Esophagus squamous epithelium (tissue), 5 donors: ENCODE measurements around the gene MDM1. TPM values are rescaled to one million over a fixed set of nuclear protein-coding genes. Genes with fewer than 3 reads are reported as not detected.

ENCODE experiments used
- DNase-seq: peaks from one replicate; lab custom pipeline; 2025; lab: John Stamatoyannopoulos, UW
- H3K27ac ChIP-seq, 4 donors: fragments of 200-600 bp; sonication (generic); one replicate each; pipeline ENCODE4 v1.5.1; 2016 to 2019; ENCODE audit warnings: mild to moderate bottlenecking in 1 of 4
- H3K27me3 ChIP-seq, 4 donors: fragments of 200-600 bp; sonication (generic); 1 replicate in 3 of 4; 2 replicates in 1 of 4; pipeline versions ENCODE4 v1.5.1 to v1.6.0; 2017 to 2021; ENCODE audit warnings: antibody characterized with exemption in 1 of 4
- H3K36me3 ChIP-seq, 3 donors: fragments of 200-600 bp; sonication (generic); one replicate each; pipeline ENCODE4 v1.5.1; 2016 to 2019
- H3K4me1 ChIP-seq, 3 donors: fragments of 200-600 bp; sonication (generic); one replicate each; pipeline ENCODE4 v1.5.1; 2017 to 2019
- H3K4me3 ChIP-seq, 4 donors: fragments of 200-600 bp; sonication (generic); 1 replicate in 3 of 4; 2 replicates in 1 of 4; pipeline ENCODE4 v1.5.1; 2016 to 2019; ENCODE audit warnings: mild to moderate bottlenecking in 2 of 4, moderate library complexity in 1 of 4
- H3K9me3 ChIP-seq, 3 donors: fragments of 200-600 bp; sonication (generic); one replicate each; pipeline ENCODE4 v1.5.1; 2016 to 2019
- POLR2A ChIP-seq, 4 donors: fragments of 450-650 bp; IDR thresholded peaks; one replicate each; pipeline ENCODE4 v1.6.1; 2017; ENCODE audit warnings: antibody characterized with exemption in 4 of 4, mild to moderate bottlenecking in 4 of 4, moderate library complexity in 3 of 4
- WGBS, 2 donors: methylation state at CpG; one replicate each; pipeline ENCODE4 v1.1.5; 2018; 5-methylcytosine and 5-hydroxymethylcytosine counted together
- intact Hi-C: fragments of 100-400 bp; cut with DNase I; formaldehyde crosslinking; loops from one replicate; pipeline ENCODE4 v1.15.0; 2022
- total RNA-seq, 4 donors: library from RNA; depleted of rRNA; stranded (reverse); fragments of >200 nt; gene quantifications; one replicate each; pipeline ENCODE4 v1.1.0, GENCODE V29; 2016
- TF ChIP-seq, protein P1 (sequence below), 6 experiments: fragments of 450-650 bp in 4 of 6; fragments of 200-600 bp in 2 of 6; sonication (generic) in 2 of 6; IDR thresholded peaks; one replicate each; pipeline ENCODE4 v1.5.1; 2016 to 2019; ENCODE audit warnings: antibody characterized with exemption in 6 of 6, mild to moderate bottlenecking in 4 of 6, moderate library complexity in 4 of 6
- donor health status: DM: yes; HTN: yes; CAD: no.

Gene MDM1
- total RNA-seq, 4 donors from 2014 or later: 8.0 to 14.1 (median 10.5) TPM

DNA sequence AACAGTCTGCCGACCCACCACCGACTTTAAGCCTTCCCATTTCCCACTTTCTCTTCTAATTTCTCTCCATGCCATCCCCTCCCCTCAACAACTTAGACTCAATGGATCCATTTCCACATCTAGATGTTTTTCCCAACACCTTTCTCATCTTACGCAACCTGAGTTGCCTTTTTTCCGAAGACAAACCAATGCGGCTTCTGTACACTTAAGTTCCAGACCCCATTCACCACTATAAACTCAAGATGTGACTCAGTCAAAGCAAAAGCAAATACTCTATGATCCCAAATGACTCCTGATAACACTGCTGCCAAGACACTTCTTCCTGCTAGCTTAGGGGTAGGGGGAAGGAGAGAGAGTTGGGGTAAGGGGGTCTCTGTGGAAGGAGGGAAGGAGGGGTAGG is 80.1 kb downstream of the MDM1 start:
- H3K4me1 ChIP-seq: no peaks in the 10 kb centered on the region
- TF ChIP-seq, protein P1, sequence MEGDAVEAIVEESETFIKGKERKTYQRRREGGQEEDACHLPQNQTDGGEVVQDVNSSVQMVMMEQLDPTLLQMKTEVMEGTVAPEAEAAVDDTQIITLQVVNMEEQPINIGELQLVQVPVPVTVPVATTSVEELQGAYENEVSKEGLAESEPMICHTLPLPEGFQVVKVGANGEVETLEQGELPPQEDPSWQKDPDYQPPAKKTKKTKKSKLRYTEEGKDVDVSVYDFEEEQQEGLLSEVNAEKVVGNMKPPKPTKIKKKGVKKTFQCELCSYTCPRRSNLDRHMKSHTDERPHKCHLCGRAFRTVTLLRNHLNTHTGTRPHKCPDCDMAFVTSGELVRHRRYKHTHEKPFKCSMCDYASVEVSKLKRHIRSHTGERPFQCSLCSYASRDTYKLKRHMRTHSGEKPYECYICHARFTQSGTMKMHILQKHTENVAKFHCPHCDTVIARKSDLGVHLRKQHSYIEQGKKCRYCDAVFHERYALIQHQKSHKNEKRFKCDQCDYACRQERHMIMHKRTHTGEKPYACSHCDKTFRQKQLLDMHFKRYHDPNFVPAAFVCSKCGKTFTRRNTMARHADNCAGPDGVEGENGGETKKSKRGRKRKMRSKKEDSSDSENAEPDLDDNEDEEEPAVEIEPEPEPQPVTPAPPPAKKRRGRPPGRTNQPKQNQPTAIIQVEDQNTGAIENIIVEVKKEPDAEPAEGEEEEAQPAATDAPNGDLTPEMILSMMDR (IDR thresholded peaks at IDR 0.05): no peak
- no peak for TF ChIP-seq POLR2A (IDR thresholded peaks at IDR 0.05)
- peaks cover 0 to 5% (median 0%) of the 10 kb centered on the region in 4 donors for H3K27me3 ChIP-seq
- no peaks in the 10 kb centered on the region for H3K9me3 ChIP-seq
- no peak overlapping the region for H3K4me3 ChIP-seq
- no peak overlapping the region for H3K27ac ChIP-seq
- DNase-seq: no peak
- no peaks in the 10 kb centered on the region for H3K36me3 ChIP-seq
- 83 to 92% methylated on average over 5 of the region's 5 CpGs for WGBS, 2 donors
- intact Hi-C loops: no loop called here

DNA sequence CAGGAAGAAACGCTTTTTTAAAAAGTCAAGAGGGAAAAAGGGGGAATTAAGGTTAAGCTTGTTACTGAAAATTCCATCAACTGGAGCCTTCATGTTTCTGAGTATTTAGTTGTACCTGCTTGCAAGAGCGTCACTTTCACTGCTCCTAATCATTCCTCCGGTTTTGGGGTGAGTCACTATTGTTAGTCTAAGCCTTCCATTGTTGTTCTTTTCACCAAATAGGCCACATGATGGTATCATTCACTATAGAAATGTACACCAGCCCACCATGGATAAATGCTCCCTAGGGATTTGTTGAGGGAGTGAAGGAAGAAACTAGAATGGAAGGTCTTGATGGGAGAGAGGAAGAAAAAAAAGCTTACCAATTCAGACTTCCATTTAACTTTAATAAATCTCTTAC is 81.7 kb downstream of the MDM1 start:
- Histone ChIP-seq H3K27me3 (peaks cover 0 to 5% (median 0%) of the 10 kb centered on the region in 4 donors), H3K27ac (no peak overlapping the region), H3K4me3 (no peak overlapping the region), H3K9me3 (no peaks in the 10 kb centered on the region), H3K4me1 (peaks cover 0 to 9% (median 4%) of the 10 kb centered on the region in 3 donors), H3K36me3 (no peaks in the 10 kb centered on the region)
- 43 to 45% methylated on average over 3 of the region's 3 CpGs for WGBS, 2 donors
- intact Hi-C loops: no loop called here
- no peak for DNase-seq
- TF ChIP-seq, protein P1 (IDR thresholded peaks at IDR 0.05): no peak
- TF ChIP-seq POLR2A (IDR thresholded peaks at IDR 0.05): no peak

DNA sequence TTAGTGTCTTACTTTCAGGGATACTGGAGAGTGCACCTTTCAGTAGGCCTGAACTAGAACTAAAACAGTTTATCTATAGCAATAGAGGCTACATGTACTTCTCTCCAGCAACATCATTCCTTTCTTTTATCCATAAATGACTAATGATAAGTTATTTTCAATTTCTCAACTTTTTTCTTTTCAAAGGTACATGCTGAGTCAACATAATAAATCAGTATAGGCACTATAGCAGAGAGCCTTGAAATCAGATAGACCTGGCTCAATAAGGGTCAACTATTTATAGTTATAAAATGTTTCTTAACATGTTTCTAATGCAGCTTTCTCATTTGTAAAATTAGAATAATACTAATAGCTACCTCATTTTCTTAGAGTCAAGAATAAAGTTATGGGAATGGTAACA is 84.4 kb downstream of the MDM1 start:
- DNase-seq: no peak
- TF ChIP-seq, protein P1 (IDR thresholded peaks at IDR 0.05): no peak
- no peak for TF ChIP-seq POLR2A (IDR thresholded peaks at IDR 0.05)
- intact Hi-C loops: no loop called here
- peaks cover 0 to 5% (median 0%) of the 10 kb centered on the region in 4 donors for H3K27me3 ChIP-seq
- no peaks in the 10 kb centered on the region for H3K36me3 ChIP-seq
- no peaks in the 10 kb centered on the region for H3K9me3 ChIP-seq
- H3K4me1 ChIP-seq: peaks cover 0 to 12% (median 4%) of the 10 kb centered on the region in 3 donors
- no peak overlapping the region for H3K27ac ChIP-seq
- H3K4me3 ChIP-seq: no peak overlapping the region

DNA sequence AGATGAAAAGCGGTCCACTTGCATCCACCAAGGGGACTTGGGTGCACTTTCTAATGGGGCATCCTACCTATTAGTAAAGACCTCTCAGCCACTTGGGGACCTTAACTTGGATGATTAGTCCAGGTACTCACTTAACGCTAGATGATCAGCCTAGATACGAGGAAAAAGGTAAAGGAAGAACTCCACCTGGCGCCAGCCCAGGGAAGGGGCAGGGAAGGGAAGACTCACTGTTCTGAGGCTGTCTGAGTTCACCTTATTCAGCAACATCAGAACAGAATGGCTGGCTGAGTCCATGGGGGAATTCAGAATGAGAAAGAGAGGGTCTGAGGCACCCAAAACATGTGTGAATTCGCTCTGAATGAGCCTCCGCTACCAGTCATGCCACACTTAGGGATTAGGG is 85.8 kb downstream of the MDM1 start:
- Histone ChIP-seq H3K4me3 (no peak overlapping the region), H3K9me3 (no peaks in the 10 kb centered on the region), H3K27ac (no peak overlapping the region), H3K36me3 (no peaks in the 10 kb centered on the region), H3K4me1 (peaks cover 0 to 12% (median 4%) of the 10 kb centered on the region in 3 donors), H3K27me3 (no peaks in the 10 kb centered on the region)
- 90 to 98% methylated on average over 6 of the region's 6 CpGs for WGBS, 2 donors
- intact Hi-C loops: no loop called here
- no peak for TF ChIP-seq POLR2A (IDR thresholded peaks at IDR 0.05)
- TF ChIP-seq, protein P1 (IDR thresholded peaks at IDR 0.05): no peak
- DNase-seq: no peak

DNA sequence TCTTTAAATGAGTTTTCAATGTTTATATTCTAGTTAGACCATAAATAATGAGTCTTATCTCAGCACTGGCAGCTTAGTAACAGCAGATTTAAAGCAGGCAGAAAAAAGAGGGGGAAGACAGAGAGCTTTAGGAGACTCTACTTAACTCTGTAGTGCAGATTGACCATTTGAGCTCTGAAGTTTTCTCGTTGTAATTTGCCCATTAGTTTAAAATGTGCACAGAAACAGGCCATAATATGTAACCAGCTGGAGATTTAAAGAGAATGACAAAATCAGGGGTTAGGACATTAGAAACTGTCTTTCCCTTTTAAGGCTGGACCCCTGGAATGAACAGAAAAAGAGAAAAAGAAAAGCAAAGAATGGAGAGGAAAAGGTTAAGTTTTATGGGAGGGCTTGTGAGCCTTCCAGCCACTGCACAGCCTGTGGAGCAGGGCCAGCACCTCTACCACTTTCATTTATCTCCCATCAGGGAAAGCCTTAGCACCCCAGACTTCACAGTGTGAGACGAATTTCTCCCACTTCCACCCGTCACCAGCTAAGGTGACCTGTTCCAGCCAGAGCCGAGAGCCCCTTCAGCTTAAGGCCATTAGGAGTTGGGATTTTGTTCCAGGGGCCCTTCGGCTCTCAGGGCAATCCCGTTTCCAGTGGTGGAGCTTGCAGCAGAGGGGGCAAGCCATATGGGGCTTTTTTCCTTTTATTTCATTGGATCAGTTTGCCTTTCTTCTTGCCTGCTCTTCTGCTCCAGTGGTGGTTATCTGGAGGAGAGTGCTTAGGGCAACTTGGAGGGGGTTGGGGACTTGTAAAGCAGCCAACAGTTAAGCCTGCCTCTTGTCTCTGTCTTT is 86.8 kb downstream of the MDM1 start:
- WGBS, 2 donors: 34 to 42% methylated on average over 5 to 6 of the region's 6 CpGs
- H3K4me3 ChIP-seq: peak overlapping the region in 3 of 4 donors; percentile 10 to 40 (median 15)
- no peaks in the 10 kb centered on the region for H3K9me3 ChIP-seq
- intact Hi-C loops: no loop called here
- H3K4me1 ChIP-seq: peaks cover 0 to 20% (median 9%) of the 10 kb centered on the region in 3 donors
- TF ChIP-seq, protein P1 (IDR thresholded peaks at IDR 0.05): no peak
- TF ChIP-seq POLR2A (IDR thresholded peaks at IDR 0.05): no peak
- H3K27ac ChIP-seq: no peak overlapping the region
- DNase-seq: no peak
- H3K36me3 ChIP-seq: no peaks in the 10 kb centered on the region
- no peaks in the 10 kb centered on the region for H3K27me3 ChIP-seq
